Thyroid gland (tissue), 4 donors: ENCODE measurements around the gene ERFE.

Source experiments
- POLR2A ChIP-seq, 2 donors: fragments of 450-650 bp; IDR thresholded peaks; one replicate each; pipeline ENCODE4 v1.6.1; 2017; ENCODE audit warnings: antibody characterized with exemption in 2 of 2, mild to moderate bottlenecking in 2 of 2, moderate library complexity in 1 of 2
- TF ChIP-seq, protein P1 (sequence below), 6 experiments: fragments of 200-600 bp in 3 of 6; fragments of 450-650 bp in 3 of 6; sonication (generic) in 3 of 6; IDR thresholded peaks; one replicate each; pipeline ENCODE4 v1.5.1; 2016 to 2019; ENCODE audit warnings: antibody characterized with exemption in 6 of 6, mild to moderate bottlenecking in 2 of 6, inconsistent platforms in 1 of 6, moderate library complexity in 1 of 6

DNA sequence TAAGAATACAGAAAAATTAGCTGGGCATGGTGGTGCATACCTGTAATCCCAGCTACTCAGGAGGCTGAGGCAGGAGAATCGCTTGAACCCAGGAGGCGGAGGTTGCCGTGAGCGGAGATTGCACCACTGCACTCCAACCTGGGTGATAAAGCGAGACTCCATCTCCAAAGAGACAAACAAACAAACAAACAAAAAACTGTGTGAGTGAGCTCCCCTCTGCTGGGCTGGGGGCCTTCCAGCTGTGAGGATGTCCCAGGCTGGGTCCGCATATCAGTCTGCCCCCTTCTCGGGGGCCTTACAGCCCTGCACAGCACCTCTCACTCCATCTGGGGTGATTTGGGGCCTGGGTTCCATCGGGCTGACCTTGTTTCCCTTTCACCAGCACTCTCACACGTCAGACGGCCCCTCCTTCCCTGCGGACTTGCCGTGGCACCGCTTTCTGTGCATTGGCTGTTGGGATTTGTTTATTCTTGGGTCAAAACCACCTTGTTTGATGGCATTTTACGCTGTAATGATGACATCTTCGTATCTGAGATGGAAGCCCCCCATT is 23.1 kb upstream of the ERFE start:
- TF ChIP-seq POLR2A (IDR thresholded peaks at IDR 0.05), result no peak
- TF ChIP-seq, protein P1, sequence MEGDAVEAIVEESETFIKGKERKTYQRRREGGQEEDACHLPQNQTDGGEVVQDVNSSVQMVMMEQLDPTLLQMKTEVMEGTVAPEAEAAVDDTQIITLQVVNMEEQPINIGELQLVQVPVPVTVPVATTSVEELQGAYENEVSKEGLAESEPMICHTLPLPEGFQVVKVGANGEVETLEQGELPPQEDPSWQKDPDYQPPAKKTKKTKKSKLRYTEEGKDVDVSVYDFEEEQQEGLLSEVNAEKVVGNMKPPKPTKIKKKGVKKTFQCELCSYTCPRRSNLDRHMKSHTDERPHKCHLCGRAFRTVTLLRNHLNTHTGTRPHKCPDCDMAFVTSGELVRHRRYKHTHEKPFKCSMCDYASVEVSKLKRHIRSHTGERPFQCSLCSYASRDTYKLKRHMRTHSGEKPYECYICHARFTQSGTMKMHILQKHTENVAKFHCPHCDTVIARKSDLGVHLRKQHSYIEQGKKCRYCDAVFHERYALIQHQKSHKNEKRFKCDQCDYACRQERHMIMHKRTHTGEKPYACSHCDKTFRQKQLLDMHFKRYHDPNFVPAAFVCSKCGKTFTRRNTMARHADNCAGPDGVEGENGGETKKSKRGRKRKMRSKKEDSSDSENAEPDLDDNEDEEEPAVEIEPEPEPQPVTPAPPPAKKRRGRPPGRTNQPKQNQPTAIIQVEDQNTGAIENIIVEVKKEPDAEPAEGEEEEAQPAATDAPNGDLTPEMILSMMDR (IDR thresholded peaks at IDR 0.05), result no peak
